ENCODE data around the gene TRMT6.

- no peak for TF ChIP-seq POLR2A (IDR thresholded peaks at IDR 0.05)
- TF ChIP-seq, protein P1, sequence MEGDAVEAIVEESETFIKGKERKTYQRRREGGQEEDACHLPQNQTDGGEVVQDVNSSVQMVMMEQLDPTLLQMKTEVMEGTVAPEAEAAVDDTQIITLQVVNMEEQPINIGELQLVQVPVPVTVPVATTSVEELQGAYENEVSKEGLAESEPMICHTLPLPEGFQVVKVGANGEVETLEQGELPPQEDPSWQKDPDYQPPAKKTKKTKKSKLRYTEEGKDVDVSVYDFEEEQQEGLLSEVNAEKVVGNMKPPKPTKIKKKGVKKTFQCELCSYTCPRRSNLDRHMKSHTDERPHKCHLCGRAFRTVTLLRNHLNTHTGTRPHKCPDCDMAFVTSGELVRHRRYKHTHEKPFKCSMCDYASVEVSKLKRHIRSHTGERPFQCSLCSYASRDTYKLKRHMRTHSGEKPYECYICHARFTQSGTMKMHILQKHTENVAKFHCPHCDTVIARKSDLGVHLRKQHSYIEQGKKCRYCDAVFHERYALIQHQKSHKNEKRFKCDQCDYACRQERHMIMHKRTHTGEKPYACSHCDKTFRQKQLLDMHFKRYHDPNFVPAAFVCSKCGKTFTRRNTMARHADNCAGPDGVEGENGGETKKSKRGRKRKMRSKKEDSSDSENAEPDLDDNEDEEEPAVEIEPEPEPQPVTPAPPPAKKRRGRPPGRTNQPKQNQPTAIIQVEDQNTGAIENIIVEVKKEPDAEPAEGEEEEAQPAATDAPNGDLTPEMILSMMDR (IDR thresholded peaks at IDR 0.05): no peak
Observed at GRCh38 chr20:5979801-5980200, 29.5 kb upstream of the TRMT6 start.
